Measurements from ENCODE around the gene ABCA7. TPM values are rescaled to one million over a fixed set of nuclear protein-coding genes. Genes with fewer than 3 reads are reported as not detected.

Gene ABCA7
- total and polyA plus RNA-seq, 2 of the 13 experiments (the other 11 are each of a cell fraction or from before 2014, with no cell fraction given), result 4.4 to 32.4 TPM

GRCh38 chr19:1103708-1104310, 63.9 kb downstream of the ABCA7 start, which contains the start of gene GPX4 (continued):
- TF ChIP-seq E2F1 (CRISPR knock-in tag; IDR thresholded peaks at IDR 0.05) (no peak; the same call in 1 of the 2 replicates), CCDC6 (CRISPR knock-in tag; IDR thresholded peaks at IDR 0.05) (peak; percentile 71; the same call in 1 of the 2 replicates), PBX3 (CRISPR knock-in tag; IDR thresholded peaks at IDR 0.05; ENCODE audit: borderline replicate concordance) (no peak), TFAP4 (IDR thresholded peaks at IDR 0.05; ENCODE audit: borderline replicate concordance, low read depth) (no peak), BRCA1 (CRISPR knock-in tag; IDR thresholded peaks at IDR 0.05) (no peak), BHLHE40 (IDR thresholded peaks at IDR 0.05; ENCODE audit: low read length) (no peak; the same call in 1 of the 2 replicates), ZNF704 (CRISPR knock-in tag; IDR thresholded peaks at IDR 0.05; ENCODE audit: borderline replicate concordance) (peak; percentile 77; the same call in 1 of the 2 replicates), SOX5 (CRISPR knock-in tag; IDR thresholded peaks at IDR 0.05; ENCODE audit: borderline replicate concordance) (no peak; the same call in none of the 2 replicates), ERF (CRISPR knock-in tag; IDR thresholded peaks at IDR 0.05) (peak; percentile 28), ELF3 (CRISPR knock-in tag; IDR thresholded peaks at IDR 0.05) (peak; percentile 39; the same call in 1 of the 2 replicates), ZNF180 (CRISPR knock-in tag; IDR thresholded peaks at IDR 0.05; ENCODE audit: borderline replicate concordance, low read depth) (no peak), FOXK1 (CRISPR knock-in tag; IDR thresholded peaks at IDR 0.05; ENCODE audit: borderline replicate concordance, low read depth) (0 out of 2 replicates have a peak, but pooled peaks have one; percentile 40), DMAP1 (CRISPR knock-in tag; IDR thresholded peaks at IDR 0.05) (no peak), ZFP62 (CRISPR knock-in tag; IDR thresholded peaks at IDR 0.05) (no peak), ZNF160 (CRISPR knock-in tag; IDR thresholded peaks at IDR 0.05) (no peak; the same call in 1 of the 2 replicates), ZNF605 (CRISPR knock-in tag; IDR thresholded peaks at IDR 0.05) (no peak; the same call in 1 of the 2 replicates), SMARCE1 (IDR thresholded peaks at IDR 0.05; ENCODE audit: borderline replicate concordance) (no peak), RFXAP (CRISPR knock-in tag; IDR thresholded peaks at IDR 0.05; ENCODE audit: borderline replicate concordance) (no peak), ELF1 (CRISPR knock-in tag; IDR thresholded peaks at IDR 0.05) (peak; percentile 50; the same call in 1 of the 2 replicates), ZC3H4 (CRISPR knock-in tag; IDR thresholded peaks at IDR 0.05; ENCODE audit: borderline replicate concordance) (0 out of 2 replicates have a peak, but pooled peaks have one; percentile 22), ZNF253 (CRISPR knock-in tag; IDR thresholded peaks at IDR 0.05; ENCODE audit: borderline replicate concordance) (no peak), TFDP1 (CRISPR knock-in tag; IDR thresholded peaks at IDR 0.05; ENCODE audit: borderline replicate concordance) (peak; percentile 81; the same call in 1 of the 2 replicates), ZNF275 (CRISPR knock-in tag; IDR thresholded peaks at IDR 0.05; ENCODE audit: borderline replicate concordance) (peak; percentile 13; the same call in 1 of the 2 replicates)

Measured in HepG2 (cell line).